Type B pancreatic cell (in vitro differentiated cells): Measurements from ENCODE around the gene ARHGEF37. TPM values are rescaled to one million over a fixed set of nuclear protein-coding genes. Genes with fewer than 3 reads are reported as not detected.

Source experiments
- DNase-seq: peaks from one replicate; pipeline ENCODE4 v3.0.0; 2021; ENCODE audit warnings: mixed read lengths; ENCODE audit not compliant: unreplicated experiment; ENCODE audit errors: extremely low spot score
- H3K27ac Mint-ChIP-seq: 2 replicates; pipeline ENCODE4 v1.8.0; 2021; ENCODE audit warnings: mild to moderate bottlenecking, mixed read lengths
- H3K27me3 Mint-ChIP-seq: 2 replicates; pipeline ENCODE4 v1.8.0; 2021; ENCODE audit warnings: mixed read lengths
- H3K36me3 Mint-ChIP-seq: 2 replicates; pipeline ENCODE4 v1.8.0; 2021; ENCODE audit warnings: mixed read lengths
- H3K4me1 Mint-ChIP-seq: one replicate; pipeline ENCODE4 v1.8.0; 2021; ENCODE audit warnings: mixed read lengths; ENCODE audit not compliant: unreplicated experiment
- H3K4me3 Mint-ChIP-seq: 2 replicates; pipeline ENCODE4 v1.8.0; 2021; ENCODE audit warnings: mild to moderate bottlenecking, mixed read lengths
- H3K9me3 Mint-ChIP-seq: 2 replicates; pipeline ENCODE4 v1.8.0; 2021; ENCODE audit warnings: mixed read lengths
- CTCF ChIP-seq: fragments of 200-600 bp; sonication (generic); conservative IDR thresholded peaks from 2 replicates; pipeline ENCODE4 v1.5.0; 2021; ENCODE audit warnings: antibody characterized with exemption, mild to moderate bottlenecking
- total RNA-seq: library from RNA; stranded (reverse); gene quantifications from 2 replicates; pipeline ENCODE4 v1.2.1, GENCODE V29; 2021; ENCODE audit warnings: low replicate concordance

Gene ARHGEF37
- total RNA-seq, 1 donor from 2014 or later, result 7.1 TPM

GRCh38 chr5:149603920-149604319 lies 22.6 kb downstream of the ARHGEF37 start:
- H3K4me1 Mint-ChIP-seq, result peaks cover 13% of the 10 kb centered on the region
- no peak overlapping the region for H3K4me3 Mint-ChIP-seq
- TF ChIP-seq CTCF, result no peak
- H3K27me3 Mint-ChIP-seq, result no peaks in the 10 kb centered on the region
- H3K27ac Mint-ChIP-seq, result no peak overlapping the region
- H3K9me3 Mint-ChIP-seq, result no peaks in the 10 kb centered on the region
- H3K36me3 Mint-ChIP-seq, result peaks cover 11% of the 10 kb centered on the region
- DNase-seq, result no peak

GRCh38 chr5:149604321-149604720 lies 23.0 kb downstream of the ARHGEF37 start:
- H3K9me3 Mint-ChIP-seq, result peaks cover 4% of the 10 kb centered on the region
- H3K36me3 Mint-ChIP-seq, result peaks cover 15% of the 10 kb centered on the region
- peak overlapping the region; percentile 9 for H3K27ac Mint-ChIP-seq
- peaks cover 13% of the 10 kb centered on the region for H3K4me1 Mint-ChIP-seq
- DNase-seq, result no peak
- H3K4me3 Mint-ChIP-seq, result no peak overlapping the region
- TF ChIP-seq CTCF, result no peak
- no peaks in the 10 kb centered on the region for H3K27me3 Mint-ChIP-seq

- peaks cover 13% of the 10 kb centered on the region for H3K4me1 Mint-ChIP-seq
- H3K27ac Mint-ChIP-seq, result peak overlapping the region; percentile 96
- peaks cover 18% of the 10 kb centered on the region for H3K36me3 Mint-ChIP-seq
- peaks cover 4% of the 10 kb centered on the region for H3K9me3 Mint-ChIP-seq
- DNase-seq, result no peak
- TF ChIP-seq CTCF, result no peak
- no peak overlapping the region for H3K4me3 Mint-ChIP-seq
- no peaks in the 10 kb centered on the region for H3K27me3 Mint-ChIP-seq
These were observed 24.2 kb downstream of the ARHGEF37 start for GRCh38 chr5:149605354-149605997.

DNA sequence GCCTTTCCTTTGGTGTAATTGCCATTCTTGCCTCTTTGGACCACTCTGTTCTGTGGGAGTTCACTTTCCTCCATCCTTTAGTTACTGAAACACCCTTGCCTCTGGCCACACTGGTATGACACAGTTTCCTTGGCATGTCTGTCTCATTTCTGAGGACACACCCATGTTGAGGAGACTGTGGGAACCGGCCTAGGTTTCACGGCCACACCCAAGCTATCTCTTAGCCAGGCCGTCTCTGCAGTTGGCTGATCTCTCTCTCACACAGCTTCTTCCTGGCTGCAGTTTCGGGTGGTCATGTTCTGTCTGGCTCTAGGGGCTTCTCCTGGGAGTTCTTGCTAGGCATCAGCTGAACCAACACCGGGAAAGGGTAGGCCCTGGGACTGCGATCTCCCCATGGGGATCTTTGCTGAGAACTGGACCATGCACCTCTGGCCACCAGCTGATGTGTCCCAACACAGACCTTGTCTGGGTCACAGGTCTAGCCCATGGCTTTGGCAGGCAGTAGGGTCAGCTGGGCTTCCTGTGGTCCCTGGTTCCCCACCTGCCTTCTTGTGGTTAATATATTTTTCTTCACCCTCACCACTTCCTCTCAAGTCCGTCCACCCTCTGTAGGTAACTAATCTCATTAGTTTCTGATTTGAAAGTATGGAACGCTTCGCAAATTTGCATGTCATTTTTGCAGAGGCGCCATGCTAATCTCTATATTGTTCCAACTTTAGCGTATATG lies 24.9 kb downstream of the ARHGEF37 start:
- no peak overlapping the region for H3K4me3 Mint-ChIP-seq
- no peaks in the 10 kb centered on the region for H3K27me3 Mint-ChIP-seq
- H3K36me3 Mint-ChIP-seq, result peaks cover 22% of the 10 kb centered on the region
- peaks cover 4% of the 10 kb centered on the region for H3K9me3 Mint-ChIP-seq
- TF ChIP-seq CTCF, result no peak
- DNase-seq, result no peak
- peak overlapping the region; percentile 96 for H3K27ac Mint-ChIP-seq
- peaks cover 13% of the 10 kb centered on the region for H3K4me1 Mint-ChIP-seq

DNA sequence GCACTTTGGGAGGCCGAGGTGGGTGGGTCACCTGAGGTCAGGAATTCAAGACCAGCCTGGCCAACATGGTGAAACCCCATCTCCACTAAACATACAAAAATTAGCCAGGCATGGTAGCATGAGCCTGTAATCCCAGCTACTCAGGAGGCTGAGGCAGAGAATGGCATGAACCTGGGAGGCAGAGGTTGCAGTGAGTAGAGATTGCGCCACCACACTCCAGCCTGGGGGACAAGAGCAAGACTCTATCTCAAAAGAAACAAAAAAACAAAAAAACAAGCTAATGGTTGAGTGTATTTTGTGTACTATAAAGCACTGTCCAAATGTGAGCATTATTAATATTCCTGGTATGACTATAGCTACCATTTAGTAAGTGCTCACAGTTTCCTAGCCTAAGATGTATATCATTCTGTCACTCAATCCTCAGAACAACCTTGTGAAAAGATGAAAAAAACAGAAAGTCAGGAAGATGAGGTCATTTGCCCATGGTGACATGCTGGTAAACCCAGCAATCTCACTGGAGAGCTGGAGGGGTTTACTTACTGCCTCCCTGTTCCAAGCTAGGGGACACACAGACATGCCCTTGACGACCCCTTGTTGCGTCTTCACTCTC lies 27.7 kb downstream of the ARHGEF37 start:
- Mint-ChIP-seq H3K27ac (peak overlapping the region; percentile 89), H3K27me3 (no peaks in the 10 kb centered on the region), H3K4me1 (peaks cover 13% of the 10 kb centered on the region), H3K36me3 (peaks cover 22% of the 10 kb centered on the region), H3K9me3 (peaks cover 4% of the 10 kb centered on the region), H3K4me3 (no peak overlapping the region)
- TF ChIP-seq CTCF, result no peak
- no peak for DNase-seq
